NCI-H748 (cell line): Measurements from ENCODE around the gene RAPGEF4.

ENCODE experiments used
- DNase-seq: peaks from one replicate; lab custom pipeline; 2025; ENCODE audit not compliant: unreplicated experiment; lab: John Stamatoyannopoulos, UW

RAPGEF4 gene

DNA sequence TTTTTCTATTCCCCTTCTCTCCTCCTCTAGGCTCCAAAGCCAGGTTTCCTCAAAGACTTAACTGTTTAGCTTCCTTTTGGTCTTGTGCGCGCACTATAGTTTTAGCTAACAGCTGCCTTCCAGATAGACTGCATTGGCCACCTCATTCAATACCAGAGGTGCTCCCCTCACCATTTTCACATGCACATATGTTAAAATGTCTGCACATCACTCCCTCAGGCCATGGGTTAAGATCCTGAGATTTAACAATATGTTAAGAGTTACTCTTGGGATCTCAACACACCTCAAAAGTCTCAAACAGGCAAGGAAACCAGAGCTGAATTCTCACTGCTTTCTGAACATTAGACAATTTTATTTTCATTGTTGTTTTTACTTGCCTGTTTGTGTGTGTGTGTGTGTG, 259.2 kb downstream of the RAPGEF4 start:
- no peak for DNase-seq

DNA sequence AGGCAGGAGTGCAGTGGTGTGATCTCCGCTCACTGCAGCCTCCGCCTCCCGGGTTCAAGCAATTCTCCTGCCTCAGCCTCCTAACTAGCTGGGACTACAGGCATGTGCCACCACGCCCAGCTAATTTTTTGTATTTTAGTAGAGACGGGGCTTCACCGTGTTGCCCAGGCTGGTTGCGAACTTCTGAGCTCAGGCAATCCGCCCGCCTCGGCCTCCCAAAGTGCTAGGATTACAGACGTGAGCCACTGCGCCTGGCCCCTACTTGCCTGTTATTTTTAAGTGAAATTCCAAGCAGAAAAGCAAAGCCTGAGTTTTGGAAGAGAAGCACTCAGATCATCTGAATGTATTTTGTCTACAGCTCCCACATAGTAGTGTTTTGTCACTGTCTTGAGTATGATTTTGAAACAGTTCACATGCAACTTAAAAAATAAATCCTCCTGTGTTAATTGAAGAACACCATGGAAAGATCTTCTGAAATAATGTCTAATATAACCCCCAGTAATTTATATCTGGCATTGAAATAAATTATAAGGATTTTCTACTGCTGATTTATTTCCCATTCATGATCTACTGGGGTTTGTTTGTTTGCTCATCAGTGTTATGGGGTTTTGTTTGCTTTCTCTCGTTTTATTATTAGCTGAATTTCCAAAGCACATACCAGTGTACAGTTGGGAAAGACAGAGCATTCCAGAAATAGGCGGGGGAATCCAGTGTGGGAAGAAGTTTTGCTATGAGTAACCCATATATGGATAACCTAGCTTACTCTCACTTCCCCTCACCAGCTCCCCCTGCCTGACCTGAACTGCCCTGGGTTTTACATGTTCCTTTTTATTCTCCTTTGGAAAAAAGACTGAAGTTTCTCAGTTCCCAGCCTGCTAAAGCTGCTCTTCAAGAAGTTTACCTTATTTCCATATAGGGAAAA, 259.9 kb downstream of the RAPGEF4 start:
- DNase-seq = no peak

DNA sequence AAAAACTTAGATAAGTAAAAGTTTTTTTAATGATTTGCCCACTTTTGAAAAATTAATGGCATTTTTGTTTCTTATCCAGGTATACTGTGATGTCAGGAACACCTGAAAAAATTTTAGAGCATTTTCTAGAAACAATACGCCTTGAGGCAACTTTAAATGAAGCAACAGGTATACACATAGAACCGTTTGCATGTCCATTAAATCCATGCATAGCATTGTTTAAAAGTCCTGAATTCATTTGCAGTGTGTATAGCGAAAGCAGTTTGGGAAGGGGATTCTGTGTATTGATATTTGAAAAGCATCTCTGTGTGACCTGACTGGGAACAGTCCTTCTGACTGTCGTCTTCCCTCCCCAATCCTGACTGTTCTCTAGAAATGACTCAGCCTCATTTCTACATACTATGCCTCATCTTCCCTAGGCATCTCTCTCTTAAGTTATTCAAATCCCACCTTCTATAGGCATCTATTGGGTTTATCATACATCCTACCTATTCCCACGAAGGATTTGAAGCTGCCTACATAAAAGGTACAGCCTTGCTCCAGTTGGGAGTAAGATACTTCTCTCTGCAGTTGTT, 260.8 kb downstream of the RAPGEF4 start:
- DNase-seq = no peak

DNA sequence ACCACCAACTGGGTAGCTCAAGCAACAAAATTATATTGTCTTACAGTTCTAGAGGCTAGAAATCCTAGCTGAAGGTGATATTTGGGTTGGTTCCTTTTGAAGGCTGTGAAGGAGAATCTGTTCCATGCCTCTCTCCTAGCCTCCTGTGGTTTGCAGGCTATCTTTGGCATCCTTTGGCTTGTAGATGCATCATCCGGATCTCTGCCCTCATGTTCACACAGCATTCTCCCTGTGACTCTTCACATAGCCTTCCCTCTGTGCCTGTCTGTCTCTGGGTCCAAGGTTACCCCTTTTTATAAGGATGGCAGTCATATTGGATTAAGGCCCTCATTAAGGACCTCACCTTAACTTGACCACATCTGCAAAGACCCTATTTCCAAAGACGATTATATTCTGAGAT, 261.4 kb downstream of the RAPGEF4 start:
- DNase-seq = no peak

GRCh38 chr2:172998547-172999272, 263.1 kb downstream of the RAPGEF4 start:
- no peak for DNase-seq

- DNase-seq = no peak
These were observed 264.2 kb downstream of the RAPGEF4 start for GRCh38 chr2:172999641-173000386.

DNA sequence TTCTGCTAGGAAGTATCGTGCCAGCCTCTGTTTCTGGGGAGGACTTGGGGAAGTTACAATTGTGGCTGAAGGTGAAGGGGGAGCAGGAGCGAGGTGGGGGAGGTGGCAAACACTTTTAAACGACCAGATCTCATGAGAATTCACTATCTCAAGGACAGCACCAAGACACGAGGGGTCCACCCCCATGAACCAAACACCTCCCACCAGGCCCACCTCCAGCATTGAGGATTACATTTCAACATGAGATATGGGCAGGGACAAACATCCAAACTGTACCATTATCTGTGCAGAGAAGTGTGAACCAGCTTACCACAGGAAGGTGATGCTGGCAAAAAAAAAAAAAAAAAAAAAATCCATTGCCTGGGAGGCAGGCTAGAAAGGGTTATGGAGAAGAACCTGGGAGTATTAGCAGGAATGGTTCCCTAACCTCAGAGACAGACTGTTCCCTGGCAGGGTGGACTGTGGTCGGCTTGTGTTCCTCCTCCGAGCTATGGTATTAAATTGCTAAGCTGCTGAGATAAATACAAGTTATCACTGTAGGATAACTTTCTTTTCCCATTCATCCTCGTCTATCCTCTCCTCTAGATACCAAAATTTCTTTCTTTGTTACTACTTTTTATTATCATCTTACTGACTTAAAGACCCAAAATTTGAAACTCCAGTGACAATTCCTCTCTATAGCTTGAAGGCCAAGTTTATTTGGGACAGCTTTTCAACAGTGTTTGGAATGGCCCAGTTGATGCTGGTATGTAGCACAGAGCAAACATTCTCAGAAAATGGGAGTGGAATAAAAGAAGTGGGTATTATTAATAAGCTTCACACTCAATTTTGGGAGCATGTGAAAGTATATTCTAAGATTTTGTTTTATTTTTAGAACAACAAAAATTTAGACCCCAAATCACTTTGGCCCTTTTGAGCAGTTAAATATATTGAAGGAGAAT, 266.3 kb downstream of the RAPGEF4 start:
- DNase-seq = no peak

GRCh38 chr2:173002751-173003541, 267.3 kb downstream of the RAPGEF4 start:
- DNase-seq = peak; percentile 29

DNA sequence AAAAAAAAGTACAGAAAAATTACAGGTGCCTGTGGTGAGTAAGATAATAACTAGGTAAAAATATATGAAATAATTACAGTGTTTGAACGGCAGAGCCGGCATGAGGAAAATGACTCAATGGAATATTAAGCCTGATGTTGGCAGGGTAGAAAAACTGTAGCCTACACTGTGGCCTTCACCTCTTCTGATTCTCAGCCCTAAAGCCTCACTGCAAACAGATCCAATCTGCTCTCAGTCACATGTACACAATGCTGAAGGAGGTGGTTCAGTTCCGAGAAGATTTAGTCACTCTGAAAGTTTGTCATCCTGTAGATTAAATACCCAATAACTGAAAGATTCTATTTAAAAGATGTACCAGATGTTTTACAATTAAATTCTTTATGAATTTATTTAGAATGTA, 273.1 kb downstream of the RAPGEF4 start:
- no peak for DNase-seq

GRCh38 chr2:173010233-173010632, 274.6 kb downstream of the RAPGEF4 start:
- no peak for DNase-seq

GRCh38 chr2:173016451-173016850, 280.8 kb downstream of the RAPGEF4 start:
- no peak for DNase-seq

GRCh38 chr2:173017646-173018420, 282.2 kb downstream of the RAPGEF4 start:
- no peak for DNase-seq

DNA sequence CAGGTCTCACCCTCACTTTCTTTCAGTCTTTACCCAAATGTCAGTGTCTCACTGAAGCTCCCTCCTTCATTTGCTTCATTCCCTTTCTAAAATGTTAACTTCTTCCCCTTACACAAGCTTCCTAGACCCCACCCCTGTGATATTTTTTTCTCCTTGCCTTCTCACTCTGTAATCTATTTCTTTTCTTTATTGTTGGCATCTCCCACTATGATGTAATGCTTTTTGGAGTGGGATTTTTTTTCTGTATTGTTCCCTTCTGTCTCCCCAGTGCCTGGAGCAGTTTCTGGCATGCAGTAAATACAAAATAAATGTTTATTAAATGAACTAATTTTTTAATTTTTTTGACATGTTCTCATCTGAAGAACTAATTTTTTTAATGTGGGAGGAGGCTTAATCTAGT, 284.1 kb downstream of the RAPGEF4 start:
- DNase-seq = no peak

DNA sequence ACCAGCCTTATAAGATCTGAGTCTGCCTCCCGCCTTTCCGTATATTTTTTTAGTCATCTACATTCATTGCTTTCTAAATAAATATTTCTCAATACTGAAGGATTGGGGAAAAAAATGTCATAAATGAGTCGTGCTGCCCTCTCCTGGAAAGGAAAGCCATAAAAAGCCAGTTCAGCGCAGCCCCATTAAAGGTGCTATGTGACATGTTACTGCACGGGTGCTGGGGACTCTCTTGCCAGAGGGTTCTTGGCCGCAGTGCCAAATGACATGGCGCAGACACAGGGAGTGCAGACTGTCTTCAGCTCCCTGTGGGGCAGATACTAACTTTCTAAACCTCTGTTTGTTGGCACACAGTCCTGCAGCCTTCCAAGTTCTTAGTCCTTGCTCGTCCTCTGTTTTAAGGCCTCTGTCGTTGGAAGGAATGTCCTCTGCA, 286.3 kb downstream of the RAPGEF4 start:
- no peak for DNase-seq

DNA sequence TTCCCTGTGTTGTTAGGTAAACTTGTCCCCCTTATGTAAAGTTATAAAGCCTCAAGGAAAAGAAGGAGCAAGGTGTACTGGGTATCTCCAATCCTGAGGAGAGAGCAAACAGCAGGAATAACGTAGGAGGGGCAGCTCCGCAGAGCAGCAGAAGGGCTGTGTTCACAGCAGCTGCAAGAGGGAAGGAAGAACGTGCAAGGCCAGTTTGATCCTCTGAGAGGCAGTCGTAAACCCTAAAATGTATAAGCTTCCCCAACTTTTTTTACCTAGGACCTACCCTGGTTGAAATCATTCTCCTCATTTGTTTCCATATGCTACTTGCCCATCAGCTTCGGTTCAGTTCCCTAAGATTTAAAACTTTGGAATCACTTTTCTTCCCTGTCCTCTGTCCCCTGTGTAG, 288.1 kb downstream of the RAPGEF4 start:
- no peak for DNase-seq

GRCh38 chr2:173026479-173026878, 290.8 kb downstream of the RAPGEF4 start:
- DNase-seq = no peak

DNA sequence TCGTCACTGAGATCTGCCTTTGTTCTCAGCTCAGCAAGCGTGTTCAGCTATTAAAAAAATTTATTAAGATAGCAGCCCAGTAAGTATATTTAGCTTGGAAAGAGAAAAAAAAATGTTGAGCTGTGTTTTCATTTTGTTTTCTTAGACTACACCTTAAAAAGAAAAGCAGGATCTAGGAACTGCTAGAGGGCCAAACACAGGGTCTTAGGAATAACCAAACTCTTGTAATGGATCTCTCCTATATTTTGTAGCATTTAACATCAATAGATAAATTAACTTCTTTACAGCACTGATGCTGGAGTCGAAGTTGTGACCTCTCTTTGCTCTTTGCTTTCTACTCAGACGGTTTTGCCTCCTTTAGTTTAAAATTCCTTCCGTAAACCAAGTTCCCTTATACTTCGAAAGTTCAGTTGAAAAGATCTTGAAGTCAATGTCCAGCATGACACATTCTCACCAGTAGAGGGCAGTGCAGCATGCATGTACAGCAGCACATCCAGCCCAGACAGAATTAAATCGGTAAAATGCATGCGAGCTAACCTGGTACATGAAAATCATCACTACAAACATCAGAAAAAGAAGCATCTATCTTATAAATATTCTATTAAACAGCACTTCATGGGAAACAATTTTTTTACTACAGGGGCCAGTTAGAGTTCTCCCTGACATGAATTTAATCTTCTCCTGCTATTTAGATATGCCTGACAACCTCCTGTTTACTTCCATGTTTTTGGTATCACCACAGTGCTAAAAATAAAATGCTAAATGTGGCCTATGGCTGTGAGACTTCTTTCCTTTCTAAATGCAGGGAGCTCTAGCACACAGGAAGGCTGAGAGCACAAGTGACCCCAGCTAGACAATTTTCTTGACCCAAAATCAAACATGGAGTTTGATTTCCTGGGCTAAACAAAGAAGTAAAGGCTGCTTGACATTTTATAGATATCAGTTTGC, 291.8 kb downstream of the RAPGEF4 start:
- DNase-seq = peak; percentile 77
